ENCODE data around the gene PRCP.
"Not testable (repeated sequence)": the region's sequence is repeated elsewhere in the genome, so short reads cannot be mapped to it uniquely, and the experiment has no call there.

The PRCP gene

GRCh38 chr11:82869657-82870056 is 30.6 kb downstream of the PRCP start:
- FAIRE-seq = no peak

DNA sequence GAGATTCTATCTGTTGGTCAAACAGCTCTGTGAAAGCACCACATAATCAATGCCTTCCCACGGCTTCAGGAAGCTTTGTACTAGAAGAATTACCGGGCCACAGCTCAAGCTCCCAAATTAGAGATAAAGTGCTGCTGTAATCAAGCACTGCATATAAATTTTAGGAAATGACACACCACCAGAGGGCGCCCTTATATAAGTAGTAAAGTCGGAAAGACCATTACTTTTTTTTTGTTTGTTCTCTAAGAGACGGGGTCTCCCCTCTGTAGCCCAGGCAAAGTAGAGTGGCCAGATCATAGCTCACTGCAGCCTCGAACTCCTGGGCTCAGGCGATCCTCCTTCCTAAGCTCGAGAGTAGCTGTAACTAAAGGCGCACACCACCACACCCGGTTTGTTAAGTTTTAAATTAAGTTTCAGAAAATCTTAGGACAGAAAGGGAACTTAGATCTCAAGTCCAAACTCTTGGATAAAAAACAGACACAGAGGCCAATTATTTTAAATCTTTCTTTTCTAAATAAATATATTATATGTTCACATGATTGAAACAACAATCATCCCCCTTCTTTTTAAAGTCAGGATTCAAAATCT is 32.6 kb downstream of the PRCP start:
- no peak for FAIRE-seq

DNA sequence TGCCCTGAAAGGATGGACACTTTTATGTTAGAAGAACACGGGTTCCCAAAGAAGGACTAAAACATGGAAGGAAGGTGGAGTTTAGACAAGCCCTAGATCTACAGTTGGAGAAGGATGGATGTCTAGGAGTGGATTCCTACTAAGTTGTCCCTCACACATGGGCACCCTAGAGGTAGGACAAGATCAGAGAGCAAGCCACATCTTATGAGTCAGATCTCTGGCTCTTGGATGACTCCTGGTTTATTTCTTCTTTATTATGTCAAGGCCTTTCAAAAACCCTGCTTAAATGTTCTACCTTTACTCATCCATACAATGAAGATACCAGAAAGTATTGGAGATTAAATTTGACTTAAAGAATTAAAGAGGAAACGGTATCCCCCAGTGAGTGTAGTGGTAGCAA is 34.4 kb downstream of the PRCP start:
- FAIRE-seq = no peak

- no peak for FAIRE-seq
Observed at GRCh38 chr11:82864268-82864667, 36.0 kb downstream of the PRCP start.

- FAIRE-seq = no peak
Observed at GRCh38 chr11:82863209-82863608, 37.0 kb downstream of the PRCP start.

DNA sequence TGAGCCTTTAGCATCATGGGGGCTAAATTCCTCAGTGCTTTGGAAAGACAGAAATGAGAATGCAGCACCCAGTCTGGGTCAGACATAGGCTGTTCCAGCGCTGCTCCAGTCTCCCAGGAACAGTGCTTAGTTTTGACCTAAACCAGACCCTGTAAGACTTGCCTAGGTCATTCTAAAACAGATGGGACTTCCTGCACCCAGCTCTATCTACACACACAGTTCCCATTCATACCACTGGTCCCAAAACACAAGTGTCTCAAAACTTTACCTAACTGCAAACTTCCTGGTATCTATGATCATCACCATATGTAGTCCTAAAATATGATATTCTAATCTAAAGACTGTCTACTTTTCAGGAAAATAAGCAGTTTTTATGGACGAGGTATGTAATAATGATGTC is 37.9 kb downstream of the PRCP start:
- FAIRE-seq = no peak

DNA sequence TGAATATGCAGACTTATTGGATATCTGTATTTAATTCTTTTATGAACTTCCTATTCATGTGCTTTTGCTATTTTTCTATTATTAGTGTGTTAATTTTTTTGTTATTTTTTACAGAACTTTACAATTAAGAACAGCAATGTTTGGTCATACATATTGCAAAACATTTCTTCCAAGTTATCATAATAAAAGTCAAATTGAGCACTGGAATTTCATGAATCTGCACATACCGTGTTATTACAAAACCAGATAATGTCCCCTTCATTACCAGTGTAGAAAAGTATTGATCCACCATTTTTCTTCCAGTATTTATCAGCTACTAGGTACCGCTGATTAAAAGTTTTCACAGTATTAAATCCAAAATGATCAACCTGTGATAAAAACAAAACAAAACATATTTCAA is 40.5 kb downstream of the PRCP start:
- no peak for FAIRE-seq

DNA sequence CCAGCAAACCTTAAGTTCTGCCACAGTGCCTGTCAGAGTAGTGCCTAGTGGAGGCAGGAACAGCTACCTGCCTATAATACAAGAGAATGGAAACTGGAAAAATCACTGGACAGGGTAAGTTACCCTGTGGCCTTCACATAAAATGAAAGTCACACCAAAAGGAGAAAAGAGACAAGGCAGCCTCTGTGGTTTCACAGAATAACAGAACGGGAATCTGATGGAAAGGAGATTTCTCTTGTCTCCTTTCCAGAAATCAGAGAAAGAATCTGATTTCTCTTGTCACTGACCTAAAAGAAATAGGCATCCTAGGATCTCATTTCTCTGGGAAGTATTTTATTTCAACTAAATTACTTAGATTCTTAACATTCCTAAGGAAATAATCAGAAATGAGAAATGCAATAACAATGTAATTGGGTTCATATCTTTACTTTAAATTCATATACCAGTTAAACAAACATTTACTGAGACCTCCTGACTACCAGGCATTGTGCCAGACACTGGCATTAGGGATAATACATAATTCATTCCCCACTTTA is 41.6 kb downstream of the PRCP start:
- FAIRE-seq = no peak

GRCh38 chr11:82858133-82858532 is 42.1 kb downstream of the PRCP start:
- no peak for FAIRE-seq

DNA sequence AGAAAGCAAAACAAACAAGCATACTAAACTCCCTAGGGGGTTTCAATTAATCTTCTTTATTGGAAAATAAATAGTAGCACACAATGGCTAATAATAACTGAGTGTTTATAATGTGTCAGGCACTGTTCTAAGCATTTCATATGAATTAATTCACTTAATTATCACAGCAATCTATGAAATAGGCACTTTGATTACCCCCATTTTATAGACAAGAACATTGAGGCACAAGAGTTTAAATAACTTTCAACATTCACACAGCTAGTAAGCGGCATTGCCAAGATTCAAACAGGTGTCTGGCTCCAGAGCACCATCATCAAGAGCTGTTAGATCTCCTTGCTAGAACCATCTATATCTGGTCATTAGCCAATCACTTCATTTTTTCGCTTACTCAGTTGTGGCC is 43.1 kb downstream of the PRCP start:
- FAIRE-seq = no peak

DNA sequence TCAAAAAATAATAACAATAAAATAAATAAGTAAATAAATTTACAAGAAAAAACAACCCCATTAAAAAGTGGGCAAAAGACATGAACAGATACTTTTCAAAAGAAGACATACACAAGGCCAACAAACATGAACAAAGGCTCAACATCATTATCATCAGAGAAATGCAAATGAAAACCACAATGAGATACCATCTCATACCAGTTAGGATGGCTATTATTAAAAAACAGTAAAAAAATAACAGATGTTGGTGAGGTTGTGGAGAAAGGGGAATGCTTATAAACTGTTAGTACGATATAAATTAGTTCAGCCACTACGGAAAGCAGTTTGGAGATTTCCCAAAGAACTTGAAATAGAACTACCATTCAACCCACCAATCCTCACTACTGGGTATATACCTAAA is 44.6 kb downstream of the PRCP start:
- FAIRE-seq = no peak

DNA sequence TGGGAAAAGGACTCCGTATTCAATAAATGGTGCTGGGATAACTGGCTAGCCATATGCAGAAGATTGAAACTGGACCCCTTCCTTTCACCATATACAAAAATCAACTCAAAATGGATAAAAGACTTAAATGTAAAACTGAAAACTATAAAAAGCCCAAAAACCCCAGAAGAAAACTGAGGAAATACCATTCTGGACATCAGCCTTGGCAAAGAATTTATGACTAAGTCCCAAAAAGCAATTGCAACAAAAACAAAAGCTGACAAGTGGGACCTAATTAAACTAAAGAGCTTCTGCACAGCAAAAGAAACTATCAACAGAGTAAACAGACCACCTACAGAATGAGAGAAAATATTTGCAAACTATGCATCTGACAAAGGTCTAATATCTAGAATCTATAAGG is 45.3 kb downstream of the PRCP start:
- FAIRE-seq = not testable (repeated sequence)

DNA sequence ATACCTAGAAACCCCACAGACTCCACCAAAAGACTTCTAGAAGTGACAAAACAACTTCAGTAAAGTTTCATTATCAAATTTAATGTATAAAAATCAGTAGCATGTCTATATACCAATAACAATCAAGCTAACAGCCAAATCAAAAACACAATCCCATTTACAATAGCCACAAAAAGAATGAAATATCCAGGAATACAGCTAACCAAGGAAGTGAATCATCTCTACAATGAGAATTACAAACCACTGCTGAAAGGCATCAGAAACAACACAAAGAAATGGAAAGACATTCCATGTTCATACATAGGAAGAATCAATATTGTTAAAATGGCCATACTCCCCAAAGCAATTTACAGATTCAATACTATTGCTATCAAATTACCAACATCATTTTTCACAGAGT is 46.0 kb downstream of the PRCP start:
- FAIRE-seq = no peak

DNA sequence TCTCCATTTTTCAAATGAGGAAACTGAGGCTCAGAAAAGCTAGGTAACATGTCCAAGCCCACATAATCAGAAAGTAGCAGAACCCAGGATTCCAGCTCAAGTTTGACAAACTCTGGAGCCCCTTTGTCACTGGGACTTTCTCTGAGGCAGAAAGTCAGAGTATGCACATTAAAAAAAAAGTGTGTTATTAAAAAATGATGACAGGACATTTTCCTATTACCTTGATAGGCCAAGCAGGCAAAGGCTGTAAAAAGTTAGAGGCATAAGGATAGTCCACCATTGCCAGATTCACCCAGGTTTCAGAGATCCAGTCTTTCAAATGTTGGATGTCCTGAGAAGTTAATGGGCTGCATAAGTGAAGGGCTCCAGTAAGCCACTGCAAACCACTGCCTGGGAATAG is 51.4 kb downstream of the PRCP start:
- FAIRE-seq = no peak

DNA sequence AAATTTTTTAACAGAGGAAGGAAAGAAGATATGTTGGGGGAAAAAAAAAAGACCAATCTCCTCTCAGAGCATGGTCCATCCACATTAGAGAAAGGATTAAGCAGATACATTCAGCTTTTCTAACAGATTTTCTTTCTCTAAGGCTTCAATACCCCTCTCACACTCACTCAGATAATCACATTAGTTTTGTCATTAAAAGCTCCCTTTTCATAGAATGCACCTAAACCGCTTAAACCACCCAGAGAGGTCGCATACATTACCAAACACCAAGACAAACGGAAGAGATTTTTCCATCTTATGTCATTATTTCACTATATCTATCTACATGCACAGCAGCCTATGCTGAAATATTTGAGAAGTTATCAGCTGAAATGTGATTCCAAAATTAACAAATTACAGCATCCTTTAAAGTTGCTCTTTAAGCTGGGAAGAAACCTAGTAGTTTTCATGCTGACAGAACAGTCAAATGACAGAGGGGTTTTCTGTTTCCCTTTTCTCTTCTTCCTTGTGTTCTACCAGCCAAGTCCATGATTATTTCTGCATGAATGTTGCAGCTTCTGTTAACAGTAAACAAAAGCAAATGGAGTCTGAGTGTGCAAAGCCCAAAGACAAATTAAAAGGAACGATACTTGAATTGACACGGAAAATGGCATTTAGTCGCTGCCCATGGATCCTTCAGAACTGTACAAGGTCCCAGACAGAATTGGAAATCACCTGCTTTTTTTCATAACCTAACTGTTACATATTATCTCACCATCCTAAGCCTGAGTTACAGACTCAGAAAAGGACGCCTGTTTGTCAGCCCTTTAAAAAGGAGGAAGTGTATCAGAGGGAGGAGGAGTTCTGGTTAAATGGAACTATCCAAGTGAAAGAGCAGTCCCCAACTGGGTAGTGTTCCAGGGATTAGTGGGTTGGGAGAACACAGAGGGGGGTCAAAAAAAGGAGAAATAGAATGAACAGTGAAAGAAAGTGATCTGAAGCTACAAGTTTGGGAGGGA is 54.6 kb downstream of the PRCP start:
- FAIRE-seq = no peak

GRCh38 chr11:82843057-82843795 is 57.0 kb downstream of the PRCP start:
- no peak for FAIRE-seq

DNA sequence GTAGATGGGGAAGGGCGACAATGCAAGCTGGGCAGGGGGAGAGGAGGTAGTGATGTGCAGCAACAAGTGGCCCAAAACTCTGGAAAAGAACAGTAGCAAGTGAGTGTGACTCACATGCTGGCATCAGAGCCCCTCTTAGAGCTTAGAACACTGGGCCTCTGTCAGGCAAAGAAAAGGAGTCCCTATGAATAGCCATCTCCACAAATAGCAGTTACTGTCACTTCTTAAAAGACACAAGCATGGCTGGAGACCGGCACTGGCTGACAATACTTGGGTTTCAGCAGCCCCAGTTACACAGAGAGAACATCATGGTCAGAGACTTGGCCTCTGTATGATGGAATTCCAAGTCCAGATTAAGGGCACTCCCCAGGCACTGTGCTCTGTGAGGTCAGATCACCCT is 58.2 kb downstream of the PRCP start:
- no peak for FAIRE-seq

DNA sequence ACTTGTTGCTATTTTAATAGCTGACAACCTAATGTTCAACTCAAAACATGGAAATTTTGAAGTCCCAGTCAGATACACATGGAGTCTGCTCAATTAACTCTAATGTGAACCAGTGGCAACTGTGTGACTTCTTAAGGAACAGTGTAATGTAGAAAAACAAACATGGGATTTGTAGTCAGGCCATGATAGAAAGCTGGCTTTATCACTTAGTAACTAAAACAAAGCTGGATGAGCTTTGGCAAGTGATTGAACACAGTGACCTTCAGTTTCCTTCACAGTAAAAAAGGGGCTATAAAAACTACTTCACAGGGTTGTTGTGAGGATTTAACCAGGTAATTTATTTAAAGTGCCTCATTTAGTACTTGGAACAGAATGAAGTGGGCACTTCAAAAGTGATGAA is 62.6 kb downstream of the PRCP start:
- FAIRE-seq = no peak

DNA sequence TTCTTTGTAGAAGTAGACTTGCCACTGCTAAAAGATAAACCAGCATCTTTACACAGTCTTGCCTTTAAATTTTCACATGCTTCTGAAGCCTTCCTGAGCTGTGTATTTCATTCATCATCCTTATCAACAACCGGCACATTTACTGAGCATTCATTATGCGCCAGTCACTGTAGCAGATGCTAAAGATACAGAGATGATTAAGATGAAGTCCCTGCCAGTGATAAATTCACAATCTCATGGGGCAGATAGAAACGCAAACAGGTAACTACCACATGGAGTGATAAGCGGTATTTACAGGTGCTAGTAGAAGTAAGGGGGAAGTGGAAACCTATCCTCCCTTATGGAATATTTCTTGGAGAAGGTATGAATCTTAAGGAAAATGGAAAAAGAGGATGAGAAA is 67.2 kb downstream of the PRCP start:
- FAIRE-seq = no peak

DNA sequence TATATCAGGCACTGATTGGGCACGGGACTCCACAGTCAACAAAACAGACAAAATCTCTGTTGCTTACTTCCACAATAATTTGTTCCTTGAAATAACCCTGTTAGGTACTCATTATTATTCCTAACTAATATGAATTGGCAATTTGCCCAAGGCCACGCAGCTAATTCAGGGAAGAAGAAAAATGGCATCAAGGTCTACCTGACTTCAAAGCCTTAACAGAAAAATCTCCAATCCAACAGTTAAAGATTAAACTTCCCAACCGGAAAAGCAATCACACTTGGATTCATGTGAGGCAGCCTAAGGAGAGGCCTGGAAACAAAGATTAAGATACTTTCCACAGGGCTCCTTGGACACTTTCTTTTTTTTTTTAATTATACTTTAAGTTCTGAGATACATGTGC is 68.9 kb downstream of the PRCP start:
- no peak for FAIRE-seq

DNA sequence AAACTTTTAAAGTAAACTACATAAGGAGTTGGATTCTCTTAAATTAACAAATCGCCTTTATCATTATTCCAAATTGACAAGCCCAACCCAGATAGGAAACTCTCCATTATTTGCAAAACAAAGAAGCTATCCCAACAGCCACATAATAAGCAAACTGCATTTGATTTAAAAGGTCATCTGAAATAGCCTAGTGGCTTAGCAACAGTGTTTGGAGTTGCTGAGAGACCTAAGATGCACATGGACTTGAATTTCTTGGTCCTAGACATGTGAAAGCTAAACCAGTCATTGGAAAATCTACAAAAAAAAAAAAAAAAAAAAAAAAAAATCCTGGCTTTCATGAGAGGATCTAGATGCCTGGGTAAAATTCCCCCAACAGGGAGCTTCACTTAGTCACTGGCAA is 69.5 kb downstream of the PRCP start:
- no peak for FAIRE-seq

- FAIRE-seq = no peak
Observed at GRCh38 chr11:82829101-82829500, 71.1 kb downstream of the PRCP start.

DNA sequence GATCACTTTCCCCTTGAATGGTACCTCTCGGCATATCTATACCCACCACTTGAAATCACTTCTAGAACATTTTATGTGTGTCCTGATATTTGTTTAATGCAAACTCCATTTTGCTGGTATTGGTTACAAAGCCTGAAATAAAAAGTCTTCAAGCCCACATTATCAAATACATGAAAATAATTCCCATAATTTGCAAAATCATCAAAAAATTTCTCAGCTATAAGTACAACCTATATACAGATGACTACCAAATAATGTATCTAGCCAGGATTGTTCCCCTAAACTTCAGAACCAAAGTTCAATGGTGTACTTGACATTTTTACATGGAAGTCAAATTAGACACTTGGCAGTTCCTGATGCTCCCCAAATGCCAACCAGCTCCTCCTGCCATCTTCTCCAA is 71.8 kb downstream of the PRCP start:
- FAIRE-seq = no peak
